SK-N-SH (cell line): ENCODE results near the gene CHEK2. TPM values are rescaled to one million over a fixed set of nuclear protein-coding genes. Genes with fewer than 3 reads are reported as not detected.

Experiments
- CTCF ChIA-PET: fragments of 300-600, 350-600 bp; formaldehyde crosslinking; extraction: SDS; loops from one replicate; lab custom pipeline; 2021; lab: Yijun Ruan, JAX
- POLR2A ChIA-PET: fragments of 350-600 bp; sonication (Branson Sonifier 250); formaldehyde crosslinking; extraction: SDS; loops from one replicate; lab custom pipeline; 2020; ENCODE audit warnings: antibody characterized with exemption, inconsistent platforms; lab: Yijun Ruan, JAX
- DNase-seq: peaks from one replicate; pipeline ENCODE4 v3.0.0; 2012
- H2AFZ ChIP-seq: fragments of 200-600 bp; sonication (generic); 2 replicates; pipeline ENCODE4 v1.8.1; 2016; ENCODE audit warnings: antibody characterized with exemption, mild to moderate bottlenecking, low read depth
- H3F3A ChIP-seq: fragments of 200-600 bp; sonication (generic); replicated peaks from 2 replicates; pipeline ENCODE3; 2016; ENCODE audit warnings: antibody characterized with exemption, mild to moderate bottlenecking; ENCODE audit not compliant: insufficient read depth
- H3K27ac ChIP-seq, 2 experiments: fragments of 200-500 bp in 1 of 2; fragments of 200-600 bp in 1 of 2; sonication (Bioruptor generic) in 1 of 2; sonication (generic), shearing (Covaris generic) in 1 of 2; 2 replicates each; pipeline versions ENCODE4 v1.5.1 to v1.6.1; 2014 to 2016; ENCODE audit warnings: low read depth in 2 of 2, inconsistent platforms in 1 of 2, low read length in 1 of 2, mild to moderate bottlenecking in 1 of 2, mixed read lengths in 1 of 2
- H3K27me3 ChIP-seq: fragments of 200-600 bp; sonication (generic), shearing (Covaris generic); 2 replicates; pipeline ENCODE4 v1.6.1; 2016; ENCODE audit warnings: mixed run types; ENCODE audit not compliant: insufficient read depth
- H3K36me3 ChIP-seq, 2 experiments: fragments of 200-500 bp in 1 of 2; fragments of 200-600 bp in 1 of 2; sonication (Bioruptor generic) in 1 of 2; sonication (generic) in 1 of 2; replicated peaks in 1 of 2; 2 replicates each; pipeline versions ENCODE3 to v1.5.1; 2014 to 2016; ENCODE audit warnings: low read length in 1 of 2, mild to moderate bottlenecking in 1 of 2; ENCODE audit not compliant: insufficient read depth in 2 of 2, control insufficient read depth in 1 of 2
- H3K4me1 ChIP-seq, 2 experiments: fragments of 200-500 bp in 1 of 2; fragments of 200-600 bp in 1 of 2; sonication (Bioruptor generic) in 1 of 2; sonication (generic), shearing (Covaris generic) in 1 of 2; 2 replicates each; pipeline versions ENCODE4 v1.5.1 to v1.6.1; 2014 to 2016; ENCODE audit warnings: low read depth in 1 of 2, low read length in 1 of 2, mixed run types in 1 of 2; ENCODE audit not compliant: insufficient read depth in 2 of 2, control insufficient read depth in 1 of 2
- H3K4me2 ChIP-seq: fragments of 200-600 bp; sonication (generic), shearing (Covaris generic); 2 replicates; pipeline ENCODE4 v1.6.1; 2017; ENCODE audit warnings: mixed run types
- H3K4me3 ChIP-seq, 2 experiments: fragments of 200-500 bp in 1 of 2; fragments of 200-600 bp in 1 of 2; sonication (Bioruptor generic) in 1 of 2; sonication (generic), shearing (Covaris generic) in 1 of 2; 2 replicates each; pipeline versions ENCODE4 v1.5.1 to v1.8.1; 2014 to 2016; ENCODE audit warnings: low read depth in 2 of 2, inconsistent platforms in 1 of 2, low read length in 1 of 2, mild to moderate bottlenecking in 1 of 2, mixed read lengths in 1 of 2, moderate library complexity in 1 of 2
- H3K79me2 ChIP-seq: fragments of 200-600 bp; sonication (generic); 2 replicates; pipeline ENCODE4 v1.8.1; 2017; ENCODE audit warnings: mild to moderate bottlenecking; ENCODE audit not compliant: insufficient read depth
- H3K9ac ChIP-seq: fragments of 200-600 bp; sonication (generic); 2 replicates; pipeline ENCODE4 v1.6.1; 2017; ENCODE audit warnings: mixed run types
- H3K9me2 ChIP-seq: fragments of 200-600 bp; sonication (generic); 2 replicates; pipeline ENCODE4 v1.6.1; 2017; ENCODE audit warnings: mixed run types
- H3K9me3 ChIP-seq: fragments of 200-600 bp; sonication (generic); 2 replicates; pipeline ENCODE4 v1.6.1; 2017; ENCODE audit warnings: mixed run types, mild to moderate bottlenecking, moderate library complexity
- H4K20me1 ChIP-seq: fragments of 200-600 bp; sonication (generic); 2 replicates; pipeline ENCODE4 v1.6.1; 2017; ENCODE audit warnings: mild to moderate bottlenecking, mixed run types; ENCODE audit not compliant: insufficient read depth
- CHD2 ChIP-seq: fragments of 150-350 bp; IDR thresholded peaks from 2 replicates; pipeline ENCODE4 v1.6.1; 2018; ENCODE audit warnings: low read length; ENCODE audit not compliant: partially characterized antibody
- CTCF ChIP-seq: fragments of 200-600 bp; sonication (generic); IDR thresholded peaks from 2 replicates; pipeline ENCODE4 v1.6.1; 2017; ENCODE audit warnings: antibody characterized with exemption, mild to moderate bottlenecking, moderate library complexity
- EZH2phosphoT487 ChIP-seq: fragments of 200-600 bp; sonication (generic); IDR thresholded peaks from 2 replicates; pipeline ENCODE4 v1.6.1; 2017; ENCODE audit warnings: low read depth, mixed run types, mild to moderate bottlenecking, antibody characterized with exemption, moderate library complexity, borderline replicate concordance
- FOSL2 ChIP-seq: IDR thresholded peaks from 2 replicates; pipeline ENCODE4 v1.4.0; 2012; ENCODE audit warnings: low read depth, mild to moderate bottlenecking, moderate library complexity, borderline replicate concordance
- FOXJ3 ChIP-seq: sonication (generic); formaldehyde crosslinking; IDR thresholded peaks from 2 replicates; pipeline ENCODE4 v1.5.1; 2020; ENCODE audit warnings: mild to moderate bottlenecking, missing genetic modification reagents
- JUND ChIP-seq: IDR thresholded peaks from 2 replicates; pipeline ENCODE4 v1.4.0; 2012
- MEF2A ChIP-seq: IDR thresholded peaks from 2 replicates; pipeline ENCODE4 v1.4.0; 2012; ENCODE audit warnings: low read depth, borderline replicate concordance
- MXI1 ChIP-seq: IDR thresholded peaks from 2 replicates; pipeline ENCODE4 v1.6.1; 2012; ENCODE audit warnings: mild to moderate bottlenecking, low read depth, low read length, improper control_type of control experiment
- PBX3 ChIP-seq: IDR thresholded peaks from 2 replicates; pipeline ENCODE4; 2012
- POLR2AphosphoS5 ChIP-seq: IDR thresholded peaks from 2 replicates; pipeline ENCODE4 v1.6.1; 2012; ENCODE audit warnings: low read depth, low read length
- RAD21 ChIP-seq: IDR thresholded peaks from 2 replicates; pipeline ENCODE4 v1.6.1; 2012; ENCODE audit warnings: mild to moderate bottlenecking, low read length
- RCOR1 ChIP-seq: fragments of 150-350 bp; IDR thresholded peaks from 2 replicates; pipeline ENCODE4 v1.6.1; 2017; ENCODE audit warnings: antibody characterized with exemption, low read length
- SIN3A ChIP-seq: IDR thresholded peaks from 2 replicates; pipeline ENCODE4 v1.6.1; 2012; ENCODE audit warnings: low read depth, mild to moderate bottlenecking, low read length, moderate library complexity, borderline replicate concordance
- SMC3 ChIP-seq: IDR thresholded peaks from 2 replicates; pipeline ENCODE4 v1.6.1; 2012; ENCODE audit warnings: low read depth, low read length, improper control_type of control experiment
- TEAD4 ChIP-seq: IDR thresholded peaks from 2 replicates; pipeline ENCODE4 v1.4.0; 2012; ENCODE audit warnings: mild to moderate bottlenecking, borderline replicate concordance; ENCODE audit not compliant: insufficient read depth
- USF1 ChIP-seq: IDR thresholded peaks from 2 replicates; pipeline ENCODE4 v1.4.0; 2012; ENCODE audit warnings: low read depth, borderline replicate concordance
- USF2 ChIP-seq: fragments of 150-350 bp; IDR thresholded peaks from 2 replicates; pipeline ENCODE4 v1.6.1; 2017; ENCODE audit warnings: antibody characterized with exemption, low read length, low read depth, borderline replicate concordance
- YY1 ChIP-seq: IDR thresholded peaks from 2 replicates; pipeline ENCODE4 v1.4.0; 2012; ENCODE audit warnings: low read depth, mild to moderate bottlenecking
- WGBS: methylation state at CpG from one replicate; pipeline ENCODE4 v1.1.6; 2017; ENCODE audit warnings: low lambda C conversion rate; 5-methylcytosine and 5-hydroxymethylcytosine counted together
- polyA plus RNA-seq, 3 experiments: library from polyadenylated mRNA; depleted of rRNA; stranded (reverse); fragments of >200 nt; gene quantifications; 2 replicates each; pipeline ENCODE4 v1.2.3, GENCODE V29; 2012

CHEK2 gene
- polyA plus RNA-seq, 1 of the 3 experiments (the other 2 are of a cell fraction), result 12.0 TPM

GRCh38 chr22:28728621-28729313, 12.9 kb downstream of the CHEK2 start:
- H3K9me2 ChIP-seq, result no peaks in the 10 kb centered on the region
- no peak overlapping the region for H3K27ac ChIP-seq
- H3K9me3 ChIP-seq, result no peaks in the 10 kb centered on the region
- no peak overlapping the region for H3K4me2 ChIP-seq
- H3K9ac ChIP-seq, result no peak overlapping the region
- CTCF ChIA-PET, result no interaction called here
- no peak overlapping the region for H3K4me3 ChIP-seq
- no peaks in the 10 kb centered on the region for H3K4me1 ChIP-seq
- no peaks in the 10 kb centered on the region for H4K20me1 ChIP-seq
- no peak for DNase-seq
- H3K27me3 ChIP-seq, result no peaks in the 10 kb centered on the region
- TF ChIP-seq CTCF, result no peak
- no peak for TF ChIP-seq CHD2
- TF ChIP-seq RCOR1, result no peak
- TF ChIP-seq USF1, result no peak
- no peak for TF ChIP-seq PBX3
- no peak for TF ChIP-seq FOSL2
- no peak for TF ChIP-seq USF2
- TF ChIP-seq POLR2AphosphoS5, result no peak
- TF ChIP-seq YY1, result no peak
- TF ChIP-seq JUND, result no peak
- TF ChIP-seq MEF2A, result no peak
- TF ChIP-seq SIN3A, result no peak
- TF ChIP-seq RAD21, result no peak
- TF ChIP-seq EZH2phosphoT487, result no peak
- no peak for TF ChIP-seq SMC3
- no peak for TF ChIP-seq MXI1
- TF ChIP-seq TEAD4, result no peak
- no peak for TF ChIP-seq FOXJ3 (CRISPR knock-in tag)
- TF ChIP-seq, all 33 proteins: peak for 0
- no peaks in the 10 kb centered on the region for H3F3A ChIP-seq
- POLR2A ChIA-PET, result no interaction called here
- WGBS, result 96% methylated on average over 10 of the region's 10 CpGs
- H3K79me2 ChIP-seq, result no peaks in the 10 kb centered on the region; the same call in 1 of the 2 replicates
- peaks cover 4 to 10% of the 10 kb centered on the region in 2 experiments for H3K36me3 ChIP-seq
- no peak overlapping the region for H2AFZ ChIP-seq
